ENCODE measurements around the gene UTP18.

DNA sequence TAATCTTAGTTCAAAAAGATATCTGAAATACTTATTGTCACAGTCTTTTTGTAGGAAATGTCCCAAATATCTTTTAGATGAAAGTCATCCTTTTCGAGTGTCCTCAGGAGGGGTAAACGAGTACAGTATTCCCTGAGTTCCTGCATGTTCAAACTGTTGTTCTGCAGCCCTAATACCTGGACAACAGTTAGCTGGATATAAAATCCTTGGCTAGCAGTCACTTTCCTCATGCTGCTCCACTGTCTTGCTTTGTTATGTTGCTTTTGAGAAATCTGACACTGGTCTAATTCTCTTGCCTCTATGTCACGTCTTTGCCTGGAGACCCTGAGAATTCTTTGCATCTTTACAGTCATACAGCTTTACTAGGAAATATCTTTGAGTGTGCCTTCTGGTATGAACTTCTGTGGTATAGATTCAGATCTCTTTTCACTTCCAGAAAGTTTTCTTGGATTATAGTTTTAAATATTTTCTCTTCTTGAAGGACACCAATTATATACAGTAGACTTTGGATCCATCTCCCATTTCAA is 10.0 kb upstream of the UTP18 start:
- TF ChIP-seq, protein P1, sequence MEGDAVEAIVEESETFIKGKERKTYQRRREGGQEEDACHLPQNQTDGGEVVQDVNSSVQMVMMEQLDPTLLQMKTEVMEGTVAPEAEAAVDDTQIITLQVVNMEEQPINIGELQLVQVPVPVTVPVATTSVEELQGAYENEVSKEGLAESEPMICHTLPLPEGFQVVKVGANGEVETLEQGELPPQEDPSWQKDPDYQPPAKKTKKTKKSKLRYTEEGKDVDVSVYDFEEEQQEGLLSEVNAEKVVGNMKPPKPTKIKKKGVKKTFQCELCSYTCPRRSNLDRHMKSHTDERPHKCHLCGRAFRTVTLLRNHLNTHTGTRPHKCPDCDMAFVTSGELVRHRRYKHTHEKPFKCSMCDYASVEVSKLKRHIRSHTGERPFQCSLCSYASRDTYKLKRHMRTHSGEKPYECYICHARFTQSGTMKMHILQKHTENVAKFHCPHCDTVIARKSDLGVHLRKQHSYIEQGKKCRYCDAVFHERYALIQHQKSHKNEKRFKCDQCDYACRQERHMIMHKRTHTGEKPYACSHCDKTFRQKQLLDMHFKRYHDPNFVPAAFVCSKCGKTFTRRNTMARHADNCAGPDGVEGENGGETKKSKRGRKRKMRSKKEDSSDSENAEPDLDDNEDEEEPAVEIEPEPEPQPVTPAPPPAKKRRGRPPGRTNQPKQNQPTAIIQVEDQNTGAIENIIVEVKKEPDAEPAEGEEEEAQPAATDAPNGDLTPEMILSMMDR (IDR thresholded peaks at IDR 0.05), result no peak
- TF ChIP-seq EZH2 (IDR thresholded peaks at IDR 0.05; ENCODE audit: borderline replicate concordance, insufficient read depth, low read depth, low read length, poor library complexity, severe bottlenecking), result no peak
